HEK293 (cell line): Measurements from ENCODE around the gene DUS1L.

Source experiments
- CTCF ChIA-PET: fragments of 350-600 bp; formaldehyde crosslinking; extraction: SDS; loops from one replicate; lab custom pipeline; 2021; ENCODE audit warnings: antibody characterized with exemption; lab: Yijun Ruan, JAX
- POLR2A ChIA-PET: fragments of 300-600 bp; formaldehyde crosslinking; extraction: SDS; loops from one replicate; lab custom pipeline; 2020; ENCODE audit warnings: antibody characterized with exemption, inconsistent platforms; lab: Yijun Ruan, JAX
- H3K27ac ChIP-seq: fragments of 200-500 bp; sonication (Bioruptor generic); 2 replicates; pipeline ENCODE4 v1.5.1; 2014; ENCODE audit warnings: low read depth, low read length, control low read depth, inconsistent platforms; ENCODE audit errors: extremely low read depth
- H3K36me3 ChIP-seq, 2 experiments: fragments of 200-500 bp in 1 of 2; sonication (Bioruptor generic) in 1 of 2; 1 replicate in 1 of 2; 2 replicates in 1 of 2; pipeline ENCODE4 v1.5.1; 2014 to 2017; ENCODE audit warnings: inconsistent platforms in 2 of 2, low read length in 2 of 2; ENCODE audit not compliant: control insufficient read depth in 2 of 2, insufficient read depth in 1 of 2
- H3K4me1 ChIP-seq: fragments of 200-500 bp; sonication (Bioruptor generic); 2 replicates; pipeline ENCODE4 v1.5.1; 2014; ENCODE audit warnings: mild to moderate bottlenecking, low read length, inconsistent platforms; ENCODE audit not compliant: control insufficient read depth, insufficient read depth
- H3K4me3 ChIP-seq: 2 replicates; pipeline ENCODE4 v1.5.1; 2011; ENCODE audit warnings: low read depth, mild to moderate bottlenecking, control low read depth, low read length, moderate library complexity
- H3K9me3 ChIP-seq: fragments of 200-500 bp; sonication (Bioruptor generic); 2 replicates; pipeline ENCODE4 v1.5.1; 2014; ENCODE audit warnings: low read depth, low read length, inconsistent platforms; ENCODE audit not compliant: control insufficient read depth, insufficient read depth
- KLF8 ChIP-seq: fragments of 450-650 bp; formaldehyde crosslinking; IDR thresholded peaks from 2 replicates; pipeline ENCODE4 v1.5.1; 2016; ENCODE audit warnings: missing biosample characterization, missing genetic modification characterization
- TSHZ1 ChIP-seq: fragments of 450-650 bp; formaldehyde crosslinking; IDR thresholded peaks from 2 replicates; pipeline ENCODE4 v1.5.1; 2016; ENCODE audit warnings: missing biosample characterization, missing genetic modification characterization, borderline replicate concordance
- ZEB2 ChIP-seq: fragments of 450-650 bp; formaldehyde crosslinking; IDR thresholded peaks from 2 replicates; pipeline ENCODE4 v1.5.1; 2016; ENCODE audit warnings: missing biosample characterization, missing genetic modification characterization
- ZFP3 ChIP-seq: fragments of 450-650 bp; formaldehyde crosslinking; IDR thresholded peaks from 2 replicates; pipeline ENCODE4 v1.5.1; 2016; ENCODE audit warnings: low read depth, missing biosample characterization, missing genetic modification characterization
- ZNF148 ChIP-seq: fragments of 450-650 bp; formaldehyde crosslinking; IDR thresholded peaks from 2 replicates; pipeline ENCODE4 v1.5.0; 2017; ENCODE audit warnings: missing biosample characterization, missing genetic modification characterization, borderline replicate concordance
- ZNF274 ChIP-seq, 2 experiments: fragments of 200-500 bp in 1 of 2; fragments of 450-650 bp in 1 of 2; sonication (Bioruptor generic) in 1 of 2; formaldehyde crosslinking in 1 of 2; IDR thresholded peaks; 2 replicates each; pipeline versions ENCODE4 v1.5.1 to v1.6.1; 2014 to 2016; ENCODE audit warnings: borderline replicate concordance in 1 of 2, inconsistent platforms in 1 of 2, low read length in 1 of 2, missing biosample characterization in 1 of 2, missing genetic modification characterization in 1 of 2
- ZNF350 ChIP-seq: fragments of 450-650 bp; formaldehyde crosslinking; IDR thresholded peaks from 2 replicates; pipeline ENCODE4 v1.5.0; 2017; ENCODE audit warnings: missing biosample characterization, mild to moderate bottlenecking, missing genetic modification characterization
- ZNF362 ChIP-seq: fragments of 450-650 bp; formaldehyde crosslinking; IDR thresholded peaks from 2 replicates; pipeline ENCODE4 v1.5.1; 2016; ENCODE audit warnings: missing biosample characterization, missing genetic modification characterization
- ZNF37A ChIP-seq: fragments of 450-650 bp; IDR thresholded peaks from 2 replicates; pipeline ENCODE4 v1.5.1; 2018; ENCODE audit warnings: missing biosample characterization, missing genetic modification characterization
- ZNF391 ChIP-seq: fragments of 450-650 bp; formaldehyde crosslinking; IDR thresholded peaks from 2 replicates; pipeline ENCODE4 v1.5.1; 2016; ENCODE audit warnings: low read depth, missing biosample characterization, missing genetic modification characterization, borderline replicate concordance
- ZNF624 ChIP-seq: fragments of 450-650 bp; formaldehyde crosslinking; IDR thresholded peaks from 2 replicates; pipeline ENCODE4 v1.5.1; 2017; ENCODE audit warnings: missing biosample characterization, missing genetic modification characterization
- ZNF664 ChIP-seq: fragments of 450-650 bp; formaldehyde crosslinking; IDR thresholded peaks from 2 replicates; pipeline ENCODE4 v1.5.1; 2016; ENCODE audit warnings: missing biosample characterization, missing genetic modification characterization
- ZNF777 ChIP-seq: fragments of 450-650 bp; formaldehyde crosslinking; IDR thresholded peaks from 2 replicates; pipeline ENCODE4 v1.5.1; 2017; ENCODE audit warnings: missing biosample characterization, missing genetic modification characterization, borderline replicate concordance
- ZNF837 ChIP-seq: fragments of 450-650 bp; formaldehyde crosslinking; IDR thresholded peaks from 2 replicates; pipeline ENCODE4 v1.5.1; 2016; ENCODE audit warnings: missing biosample characterization, missing genetic modification characterization
- ZSCAN30 ChIP-seq: fragments of 450-650 bp; IDR thresholded peaks from 2 replicates; pipeline ENCODE4 v1.5.1; 2018; ENCODE audit warnings: missing biosample characterization, mild to moderate bottlenecking, missing genetic modification characterization, moderate library complexity

The DUS1L gene

GRCh38 chr17:82112914-82113311 lies 47.3 kb upstream of the DUS1L start:
- no peak overlapping the region for H3K27ac ChIP-seq
- H3K4me3 ChIP-seq = no peak overlapping the region
- no peaks in the 10 kb centered on the region for H3K9me3 ChIP-seq
- H3K36me3 ChIP-seq = peaks cover 0 to 29% of the 10 kb centered on the region in 2 experiments; a peak in 2 of 3 replicates
- TF ChIP-seq ZFP3 (tag by site-specific recombination) = no peak
- H3K4me1 ChIP-seq = no peaks in the 10 kb centered on the region
- ChIA-PET CTCF (interaction anchor here (1.2 kb wide), 1 partner anchor 14 kb away, joined by 3 read pairs; no protein-coding TSS in a partner anchor), POLR2A (no interaction called here)

DNA sequence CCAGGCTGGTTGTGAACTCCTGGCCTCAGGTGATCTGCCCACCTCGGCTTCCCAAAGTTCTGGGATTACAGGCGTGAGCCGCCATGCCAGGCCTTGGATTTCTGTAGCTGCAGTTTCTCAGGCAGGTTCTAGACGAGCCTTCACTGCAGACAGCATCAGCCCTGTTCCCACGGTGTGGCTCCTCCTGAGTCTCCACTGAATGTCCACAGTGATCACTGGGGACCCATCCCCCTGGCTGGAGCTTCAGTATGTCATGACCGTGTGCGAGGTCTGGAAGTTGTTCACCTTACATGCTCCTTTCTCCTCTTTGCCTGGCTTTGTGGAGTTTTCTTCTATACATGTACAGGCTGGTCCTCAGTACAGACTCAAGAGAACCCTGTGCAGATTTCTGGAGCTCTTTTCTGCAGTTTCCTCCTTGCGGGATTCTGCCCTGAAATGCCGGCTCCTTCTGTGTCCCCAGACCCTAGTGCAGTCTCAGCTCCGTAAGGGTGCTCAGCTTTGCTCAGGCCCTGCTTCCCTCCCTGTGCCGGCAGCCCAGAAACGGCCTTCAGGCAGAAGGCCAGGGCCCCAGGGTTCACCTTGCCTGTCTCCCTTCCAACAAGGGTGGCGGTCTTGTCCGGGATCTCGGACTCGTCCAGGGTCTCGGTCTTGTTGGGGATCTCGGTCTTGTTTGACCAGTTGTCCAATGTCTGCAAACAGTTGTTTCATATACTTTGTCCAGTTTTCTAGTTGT lies 46.7 kb upstream of the DUS1L start:
- CTCF ChIA-PET = interaction anchor here (0.7 to 1.2 kb wide), 2 partner anchors 15 to 42 kb away, joined by 3 to 4 read pairs; no protein-coding TSS in a partner anchor
- Histone ChIP-seq H3K4me1 (no peaks in the 10 kb centered on the region), H3K4me3 (no peak overlapping the region), H3K9me3 (no peaks in the 10 kb centered on the region), H3K36me3 (peaks cover 0 to 27% of the 10 kb centered on the region in 2 experiments; a peak in 2 of 3 replicates), H3K27ac (no peak overlapping the region)
- TF ChIP-seq ZNF624 (tag by site-specific recombination) = no peak
- no peak for TF ChIP-seq ZNF148 (tag by site-specific recombination)
- TF ChIP-seq ZNF350 (tag by site-specific recombination) = no peak
- no peak for TF ChIP-seq ZNF37A (tag by site-specific recombination)
- TF ChIP-seq ZNF274 (IDR thresholded peaks at IDR 0.05; ENCODE audit: low read length) = no peak
- TF ChIP-seq ZNF274 (tag by site-specific recombination; IDR thresholded peaks at IDR 0.05; ENCODE audit: borderline replicate concordance) = no peak
- TF ChIP-seq ZNF362 (tag by site-specific recombination) = no peak
- TF ChIP-seq TSHZ1 (tag by site-specific recombination) = no peak
- no peak for TF ChIP-seq ZNF777
- no peak for TF ChIP-seq ZNF391 (tag by site-specific recombination)
- TF ChIP-seq ZSCAN30 (tag by site-specific recombination) = no peak
- TF ChIP-seq ZNF664 = no peak
- TF ChIP-seq ZNF837 (tag by site-specific recombination) = no peak
- TF ChIP-seq ZEB2 (tag by site-specific recombination) = no peak
- no peak for TF ChIP-seq KLF8 (tag by site-specific recombination)
- POLR2A ChIA-PET = interaction anchor here (0.6 kb wide), 1 partner anchor 115 kb away, joined by 3 read pairs; no protein-coding TSS in a partner anchor
